OCI-LY1 (cell line): ENCODE measurements around the gene MMRN1.

ENCODE experiments used
- H2AFZ ChIP-seq: fragments of 200-600 bp; sonication (generic), shearing (Covaris generic); 2 replicates; pipeline ENCODE4 v1.6.0; 2014; ENCODE audit warnings: antibody characterized with exemption, mild to moderate bottlenecking, low read length
- H3F3A ChIP-seq: fragments of 200-600 bp; sonication (generic), shearing (Covaris generic); 2 replicates; pipeline ENCODE4 v1.6.0; 2014; ENCODE audit warnings: mild to moderate bottlenecking, antibody characterized with exemption, low read length, moderate library complexity; ENCODE audit not compliant: insufficient read depth
- H3K27ac ChIP-seq: fragments of 200-600 bp; sonication (generic); 2 replicates; pipeline ENCODE4 v1.5.1; 2014; ENCODE audit warnings: low read length, mixed run types, mild to moderate bottlenecking, low read depth; ENCODE audit not compliant: poor library complexity, severe bottlenecking
- H3K27me3 ChIP-seq: fragments of 200-600 bp; sonication (generic); 2 replicates; pipeline ENCODE4 v1.6.0; 2014; ENCODE audit warnings: antibody characterized with exemption, mild to moderate bottlenecking, low read length, moderate library complexity; ENCODE audit not compliant: insufficient read depth
- H3K36me3 ChIP-seq: fragments of 200-600 bp; sonication (generic); 2 replicates; pipeline ENCODE4 v1.6.1; 2014; ENCODE audit warnings: mild to moderate bottlenecking, antibody characterized with exemption, low read length, moderate library complexity, mixed read lengths; ENCODE audit not compliant: insufficient read depth
- H3K4me1 ChIP-seq: fragments of 200-600 bp; sonication (generic); 2 replicates; pipeline ENCODE4 v1.5.1; 2014; ENCODE audit warnings: mild to moderate bottlenecking, low read length, moderate library complexity; ENCODE audit not compliant: insufficient read depth, severe bottlenecking
- H3K4me2 ChIP-seq: fragments of 200-600 bp; sonication (generic), shearing (Covaris generic); 2 replicates; pipeline ENCODE4 v1.6.1; 2014; ENCODE audit warnings: low read length
- H3K4me3 ChIP-seq: fragments of 200-600 bp; sonication (generic); 2 replicates; pipeline ENCODE4 v1.5.1; 2014; ENCODE audit warnings: low read length, low read depth, mild to moderate bottlenecking, mixed read lengths; ENCODE audit not compliant: poor library complexity, severe bottlenecking
- H3K79me2 ChIP-seq: fragments of 200-600 bp; shearing (Covaris generic); 2 replicates; pipeline ENCODE4 v1.6.1; 2016; ENCODE audit warnings: mixed run types, low read length, mixed read lengths; ENCODE audit not compliant: insufficient read depth
- H3K9ac ChIP-seq: fragments of 200-600 bp; sonication (generic), shearing (Covaris generic); 2 replicates; pipeline ENCODE4 v1.6.1; 2014; ENCODE audit warnings: mild to moderate bottlenecking, low read length, mixed read lengths
- H3K9me2 ChIP-seq: fragments of 200-600 bp; sonication (generic), shearing (Covaris generic); 2 replicates; pipeline ENCODE4 v1.6.1; 2014; ENCODE audit warnings: low read depth, mild to moderate bottlenecking, low read length, mixed read lengths
- H3K9me3 ChIP-seq: fragments of 200-600 bp; shearing (Covaris generic); 2 replicates; pipeline ENCODE4 v1.6.1; 2014; ENCODE audit warnings: low read length, mixed read lengths
- H4K20me1 ChIP-seq: fragments of 200-600 bp; sonication (generic), shearing (Covaris generic); 2 replicates; pipeline ENCODE4 v1.6.0; 2016; ENCODE audit warnings: mild to moderate bottlenecking, low read length; ENCODE audit not compliant: insufficient read depth
- EZH2 ChIP-seq: fragments of 200-600 bp; sonication (generic), shearing (Covaris generic); IDR thresholded peaks from 2 replicates; pipeline ENCODE4 v1.8.0; 2017; ENCODE audit warnings: borderline replicate concordance, mixed run types, mild to moderate bottlenecking, antibody characterized with exemption, low read length, moderate library complexity, mixed read lengths
- TF ChIP-seq, protein P1 (sequence below): fragments of 200-600 bp; sonication (generic), shearing (Covaris generic); IDR thresholded peaks from 2 replicates; pipeline ENCODE4 v1.5.1; 2017; ENCODE audit warnings: mild to moderate bottlenecking, antibody characterized with exemption, low read length, moderate library complexity, mixed read lengths

Gene MMRN1

DNA sequence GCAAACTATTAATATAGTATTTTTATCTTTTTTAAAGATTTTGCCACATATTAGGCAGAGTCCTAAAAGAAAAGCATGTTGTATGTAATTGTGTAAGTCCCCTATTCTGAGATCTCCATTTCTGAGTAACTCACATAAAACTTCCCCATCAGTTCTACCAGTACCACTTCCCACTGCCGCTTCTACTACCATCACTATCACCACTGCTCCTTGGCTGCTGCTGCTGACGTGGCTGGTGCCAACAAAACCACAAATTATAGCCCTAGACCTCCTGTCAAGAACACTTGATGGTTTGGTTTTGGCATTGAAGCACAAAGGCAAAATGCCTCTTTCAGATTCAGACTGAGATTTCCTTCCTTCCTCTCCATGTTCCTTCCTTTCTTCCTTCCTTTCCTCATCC is 106.4 kb downstream of the MMRN1 start:
- Histone ChIP-seq H3K4me3 (no peak overlapping the region), H3K36me3 (no peaks in the 10 kb centered on the region), H4K20me1 (no peaks in the 10 kb centered on the region), H3K9me3 (no peaks in the 10 kb centered on the region), H2AFZ (no peak overlapping the region), H3K9ac (no peak overlapping the region), H3K4me1 (no peaks in the 10 kb centered on the region), H3K27ac (no peak overlapping the region), H3K79me2 (no peaks in the 10 kb centered on the region), H3K4me2 (no peak overlapping the region), H3F3A (no peaks in the 10 kb centered on the region), H3K9me2 (no peaks in the 10 kb centered on the region), H3K27me3 (no peaks in the 10 kb centered on the region)
- no peak for TF ChIP-seq EZH2

DNA sequence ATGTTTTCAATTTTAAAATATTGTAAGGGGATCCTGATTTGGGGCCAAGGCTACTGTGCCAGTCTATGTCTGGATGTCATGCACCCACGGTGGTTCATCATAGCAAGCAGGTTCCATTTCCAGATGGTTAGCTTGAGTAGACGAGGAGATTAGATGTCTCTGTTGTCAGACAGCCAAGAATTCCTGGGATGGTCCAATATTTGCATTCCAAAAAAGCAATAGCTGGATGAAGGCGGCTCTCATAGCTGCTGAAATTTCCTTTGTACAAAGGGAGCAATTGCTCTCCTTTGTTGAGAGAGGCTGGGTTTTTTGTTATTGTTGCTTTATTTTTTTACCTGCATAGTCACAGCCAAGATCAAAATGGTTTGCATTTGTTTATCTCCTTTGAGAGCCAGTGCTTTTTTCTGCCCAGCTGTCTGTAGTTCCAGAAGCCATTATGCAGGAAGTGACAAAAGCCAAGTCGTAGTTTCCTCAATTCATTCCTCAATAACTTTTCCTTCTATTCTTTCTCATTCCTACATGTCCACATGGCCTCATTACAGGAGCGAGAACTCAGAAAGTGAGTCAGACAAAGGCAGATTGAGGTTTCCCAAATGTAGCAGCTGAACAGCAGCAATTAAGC is 107.9 kb downstream of the MMRN1 start:
- H3F3A ChIP-seq, result no peaks in the 10 kb centered on the region
- H3K4me3 ChIP-seq, result no peak overlapping the region
- no peak overlapping the region for H3K9ac ChIP-seq
- H3K79me2 ChIP-seq, result no peaks in the 10 kb centered on the region
- H3K9me3 ChIP-seq, result no peaks in the 10 kb centered on the region
- H3K4me1 ChIP-seq, result no peaks in the 10 kb centered on the region
- no peak overlapping the region for H3K4me2 ChIP-seq
- H2AFZ ChIP-seq, result no peak overlapping the region
- H3K36me3 ChIP-seq, result no peaks in the 10 kb centered on the region
- no peak for TF ChIP-seq EZH2
- TF ChIP-seq, protein P1, sequence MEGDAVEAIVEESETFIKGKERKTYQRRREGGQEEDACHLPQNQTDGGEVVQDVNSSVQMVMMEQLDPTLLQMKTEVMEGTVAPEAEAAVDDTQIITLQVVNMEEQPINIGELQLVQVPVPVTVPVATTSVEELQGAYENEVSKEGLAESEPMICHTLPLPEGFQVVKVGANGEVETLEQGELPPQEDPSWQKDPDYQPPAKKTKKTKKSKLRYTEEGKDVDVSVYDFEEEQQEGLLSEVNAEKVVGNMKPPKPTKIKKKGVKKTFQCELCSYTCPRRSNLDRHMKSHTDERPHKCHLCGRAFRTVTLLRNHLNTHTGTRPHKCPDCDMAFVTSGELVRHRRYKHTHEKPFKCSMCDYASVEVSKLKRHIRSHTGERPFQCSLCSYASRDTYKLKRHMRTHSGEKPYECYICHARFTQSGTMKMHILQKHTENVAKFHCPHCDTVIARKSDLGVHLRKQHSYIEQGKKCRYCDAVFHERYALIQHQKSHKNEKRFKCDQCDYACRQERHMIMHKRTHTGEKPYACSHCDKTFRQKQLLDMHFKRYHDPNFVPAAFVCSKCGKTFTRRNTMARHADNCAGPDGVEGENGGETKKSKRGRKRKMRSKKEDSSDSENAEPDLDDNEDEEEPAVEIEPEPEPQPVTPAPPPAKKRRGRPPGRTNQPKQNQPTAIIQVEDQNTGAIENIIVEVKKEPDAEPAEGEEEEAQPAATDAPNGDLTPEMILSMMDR, result no peak
- no peaks in the 10 kb centered on the region for H4K20me1 ChIP-seq
- no peak overlapping the region for H3K27ac ChIP-seq
- H3K27me3 ChIP-seq, result no peaks in the 10 kb centered on the region
- H3K9me2 ChIP-seq, result no peaks in the 10 kb centered on the region
